DOHH2 (cell line): ENCODE results near the gene MOB3C.

Experiments
- H3F3A ChIP-seq: fragments of 200-600 bp; sonication (generic), shearing (Covaris generic); 2 replicates; pipeline ENCODE4 v1.6.0; 2016; ENCODE audit warnings: antibody characterized with exemption, mild to moderate bottlenecking; ENCODE audit not compliant: control insufficient read depth, insufficient read depth
- H3K27ac ChIP-seq: fragments of 200-600 bp; sonication (generic); 2 replicates; pipeline ENCODE4 v1.5.1; 2014; ENCODE audit warnings: low read depth, mild to moderate bottlenecking, low read length, moderate library complexity
- H3K27me3 ChIP-seq: fragments of 200-600 bp; sonication (generic); 2 replicates; pipeline ENCODE4 v1.6.1; 2014; ENCODE audit warnings: mild to moderate bottlenecking, low read length, mixed read lengths; ENCODE audit not compliant: control insufficient read depth
- H3K36me3 ChIP-seq: fragments of 200-600 bp; sonication (generic); 2 replicates; pipeline ENCODE4 v1.6.1; 2014; ENCODE audit warnings: mild to moderate bottlenecking, low read length, moderate library complexity, mixed read lengths; ENCODE audit not compliant: control insufficient read depth
- H3K4me1 ChIP-seq: fragments of 200-600 bp; sonication (generic); 2 replicates; pipeline ENCODE4 v1.6.1; 2014; ENCODE audit warnings: mild to moderate bottlenecking, low read length, mixed read lengths; ENCODE audit not compliant: control insufficient read depth
- H3K4me2 ChIP-seq: fragments of 200-600 bp; sonication (generic); 2 replicates; pipeline ENCODE4 v1.6.0; 2014; ENCODE audit warnings: mild to moderate bottlenecking, low read length, moderate library complexity
- H3K4me3 ChIP-seq: fragments of 200-600 bp; sonication (generic); 2 replicates; pipeline ENCODE4 v1.5.1; 2014; ENCODE audit warnings: mild to moderate bottlenecking, low read length, mixed read lengths
- H3K79me2 ChIP-seq: fragments of 200-600 bp; sonication (generic); 2 replicates; pipeline ENCODE4 v1.6.1; 2014; ENCODE audit warnings: mild to moderate bottlenecking, low read length, mixed read lengths; ENCODE audit not compliant: control insufficient read depth
- H3K9me2 ChIP-seq: fragments of 200-600 bp; sonication (generic); replicated peaks from 2 replicates; pipeline ENCODE4 v1.6.1; 2014; ENCODE audit warnings: mild to moderate bottlenecking, low read length, mixed read lengths; ENCODE audit not compliant: control insufficient read depth
- H3K9me3 ChIP-seq: fragments of 200-600 bp; sonication (generic); 2 replicates; pipeline ENCODE4 v1.6.1; 2014; ENCODE audit warnings: antibody characterized with exemption, low read length, mixed read lengths; ENCODE audit not compliant: control insufficient read depth, insufficient read depth
- H4K20me1 ChIP-seq: fragments of 200-600 bp; sonication (generic); 2 replicates; pipeline ENCODE4 v1.6.0; 2014; ENCODE audit warnings: low read depth, mild to moderate bottlenecking, antibody characterized with exemption, low read length, moderate library complexity; ENCODE audit not compliant: control insufficient read depth, insufficient read depth
- EZH2phosphoT487 ChIP-seq: fragments of 200-600 bp; sonication (generic); IDR thresholded peaks from 2 replicates; pipeline ENCODE4 v1.6.1; 2017; ENCODE audit warnings: borderline replicate concordance, mild to moderate bottlenecking, antibody characterized with exemption, low read length, moderate library complexity, mixed read lengths
- TF ChIP-seq, protein P1 (sequence below): fragments of 200-600 bp; sonication (generic); IDR thresholded peaks from one replicate; pipeline ENCODE4 v1.5.1; 2014; ENCODE audit warnings: antibody characterized with exemption, mild to moderate bottlenecking, low read depth, low read length; ENCODE audit not compliant: poor library complexity, severe bottlenecking

The MOB3C gene

DNA sequence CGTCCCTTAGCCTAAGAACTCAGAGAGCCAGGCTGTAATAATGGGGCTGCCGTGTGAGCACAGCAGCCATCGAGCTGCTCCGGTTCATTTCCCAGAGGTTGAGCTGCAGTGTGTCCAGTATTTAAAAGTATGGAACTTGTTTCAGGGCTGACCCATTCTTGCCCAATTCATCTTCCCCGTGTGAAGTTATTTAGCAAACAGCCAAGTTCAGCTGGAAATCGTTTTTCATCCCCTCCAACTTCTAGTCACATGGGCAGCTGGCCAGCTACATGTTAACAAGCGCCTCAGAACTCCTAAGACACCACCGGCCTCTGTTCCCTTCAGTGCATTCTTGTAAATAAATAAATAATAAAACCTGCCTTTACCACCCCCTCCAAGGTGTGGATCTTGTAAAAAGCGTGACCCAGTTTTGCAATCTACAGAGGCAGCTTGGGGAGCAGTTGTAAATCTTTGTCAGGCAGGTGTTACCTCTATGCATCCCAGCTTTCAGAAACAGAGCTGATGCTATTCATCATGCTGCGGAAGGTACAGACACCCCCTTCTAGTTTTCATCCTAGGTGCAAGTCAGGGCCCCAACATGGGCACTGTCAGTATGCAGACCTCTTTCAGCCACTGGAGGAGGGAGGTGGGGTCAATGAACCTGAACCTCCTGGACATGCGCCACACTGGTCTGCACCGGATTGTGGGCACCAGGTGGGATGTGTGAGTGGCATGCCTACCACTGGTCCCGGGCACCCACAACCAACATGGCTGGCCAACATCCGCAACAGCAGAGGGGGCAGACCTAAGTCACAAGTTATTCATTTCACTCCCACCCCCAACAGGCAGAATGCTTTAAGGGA lies 46.5 kb downstream of the MOB3C start:
- no peak overlapping the region for H3K27ac ChIP-seq
- H3K27me3 ChIP-seq: no peaks in the 10 kb centered on the region
- TF ChIP-seq EZH2phosphoT487: no peak
- TF ChIP-seq, protein P1, sequence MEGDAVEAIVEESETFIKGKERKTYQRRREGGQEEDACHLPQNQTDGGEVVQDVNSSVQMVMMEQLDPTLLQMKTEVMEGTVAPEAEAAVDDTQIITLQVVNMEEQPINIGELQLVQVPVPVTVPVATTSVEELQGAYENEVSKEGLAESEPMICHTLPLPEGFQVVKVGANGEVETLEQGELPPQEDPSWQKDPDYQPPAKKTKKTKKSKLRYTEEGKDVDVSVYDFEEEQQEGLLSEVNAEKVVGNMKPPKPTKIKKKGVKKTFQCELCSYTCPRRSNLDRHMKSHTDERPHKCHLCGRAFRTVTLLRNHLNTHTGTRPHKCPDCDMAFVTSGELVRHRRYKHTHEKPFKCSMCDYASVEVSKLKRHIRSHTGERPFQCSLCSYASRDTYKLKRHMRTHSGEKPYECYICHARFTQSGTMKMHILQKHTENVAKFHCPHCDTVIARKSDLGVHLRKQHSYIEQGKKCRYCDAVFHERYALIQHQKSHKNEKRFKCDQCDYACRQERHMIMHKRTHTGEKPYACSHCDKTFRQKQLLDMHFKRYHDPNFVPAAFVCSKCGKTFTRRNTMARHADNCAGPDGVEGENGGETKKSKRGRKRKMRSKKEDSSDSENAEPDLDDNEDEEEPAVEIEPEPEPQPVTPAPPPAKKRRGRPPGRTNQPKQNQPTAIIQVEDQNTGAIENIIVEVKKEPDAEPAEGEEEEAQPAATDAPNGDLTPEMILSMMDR: no peak
- H3K79me2 ChIP-seq: no peaks in the 10 kb centered on the region
- H3K4me3 ChIP-seq: no peak overlapping the region
- H4K20me1 ChIP-seq: no peaks in the 10 kb centered on the region
- H3K9me2 ChIP-seq: no peaks in the 10 kb centered on the region
- H3K4me2 ChIP-seq: no peak overlapping the region
- H3K36me3 ChIP-seq: no peaks in the 10 kb centered on the region
- no peaks in the 10 kb centered on the region for H3K4me1 ChIP-seq
- H3K9me3 ChIP-seq: no peaks in the 10 kb centered on the region
- H3F3A ChIP-seq: no peaks in the 10 kb centered on the region

DNA sequence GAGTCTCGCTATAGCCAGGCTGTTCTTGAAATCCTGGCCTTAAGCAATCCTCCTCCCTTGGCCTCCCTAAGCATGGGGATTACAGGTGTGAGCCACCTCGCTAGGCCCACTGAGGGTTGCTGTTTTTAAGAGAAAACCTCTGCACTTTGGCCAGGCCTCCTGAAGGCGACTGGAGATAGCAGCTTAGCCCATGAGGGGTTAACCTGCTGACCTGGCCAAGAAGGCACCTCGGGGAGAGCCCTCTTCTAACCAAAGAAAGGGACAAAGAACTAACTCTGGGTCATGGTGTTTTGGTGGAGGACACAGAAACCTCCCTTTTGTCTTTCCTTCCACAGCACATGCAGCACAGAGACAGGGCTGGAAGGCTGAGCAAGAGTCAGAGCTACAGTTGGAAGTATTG lies 47.5 kb downstream of the MOB3C start:
- H3K4me1 ChIP-seq: no peaks in the 10 kb centered on the region
- no peaks in the 10 kb centered on the region for H4K20me1 ChIP-seq
- no peaks in the 10 kb centered on the region for H3K27me3 ChIP-seq
- no peak overlapping the region for H3K4me3 ChIP-seq
- no peak overlapping the region for H3K27ac ChIP-seq
- no peaks in the 10 kb centered on the region for H3K9me3 ChIP-seq
- no peaks in the 10 kb centered on the region for H3F3A ChIP-seq
- no peaks in the 10 kb centered on the region for H3K9me2 ChIP-seq
- no peaks in the 10 kb centered on the region for H3K79me2 ChIP-seq
- no peak overlapping the region for H3K4me2 ChIP-seq
- no peaks in the 10 kb centered on the region for H3K36me3 ChIP-seq
- TF ChIP-seq, protein P1: no peak
- no peak for TF ChIP-seq EZH2phosphoT487

DNA sequence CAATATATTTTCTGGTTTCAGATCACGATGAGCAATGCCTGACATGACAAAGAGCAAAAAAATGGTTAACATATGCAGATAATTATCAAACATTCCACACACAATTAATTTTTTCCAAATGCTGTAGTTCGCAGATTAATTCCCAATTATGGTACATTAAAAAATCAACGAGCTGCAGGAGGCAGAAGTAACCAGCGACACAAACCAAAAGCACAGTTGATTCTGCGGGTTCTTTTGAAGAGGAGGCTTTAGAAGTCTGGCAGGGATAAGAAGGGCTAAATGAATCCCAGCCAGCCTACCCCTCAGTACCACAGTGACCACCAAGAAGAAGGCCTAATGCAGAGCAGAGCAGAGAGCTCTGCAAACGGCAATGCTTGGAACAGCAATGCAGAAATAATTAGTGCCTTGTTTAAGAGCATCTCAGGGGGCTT lies 48.1 kb downstream of the MOB3C start:
- Histone ChIP-seq H3K9me3 (no peaks in the 10 kb centered on the region), H3K27ac (no peak overlapping the region), H3F3A (no peaks in the 10 kb centered on the region), H3K4me1 (no peaks in the 10 kb centered on the region), H4K20me1 (no peaks in the 10 kb centered on the region), H3K4me2 (no peak overlapping the region), H3K9me2 (no peaks in the 10 kb centered on the region), H3K36me3 (no peaks in the 10 kb centered on the region), H3K4me3 (no peak overlapping the region), H3K27me3 (no peaks in the 10 kb centered on the region), H3K79me2 (no peaks in the 10 kb centered on the region)
- no peak for TF ChIP-seq EZH2phosphoT487
- TF ChIP-seq, protein P1: no peak
